Ascending aorta (tissue), 2 donors: ENCODE results near the gene FAM47E. TPM values are rescaled to one million over a fixed set of nuclear protein-coding genes. Genes with fewer than 3 reads are reported as not detected.

Source experiments
- DNase-seq, 2 donors: peaks; one replicate each; pipeline ENCODE4 v3.0.0-alpha.2; 2019; ENCODE audit warnings: low spot score in 2 of 2
- H3K27ac ChIP-seq, 2 donors: fragments of 200-600 bp; sonication (generic); one replicate each; pipeline ENCODE4 v1.5.1; 2016 to 2017; ENCODE audit warnings: mild to moderate bottlenecking in 1 of 2
- H3K27me3 ChIP-seq: fragments of 200-600 bp; sonication (generic); one replicate; pipeline ENCODE4 v1.5.1; 2017
- H3K36me3 ChIP-seq, 2 donors: fragments of 200-600 bp; sonication (generic); one replicate each; pipeline ENCODE4 v1.5.1; 2016
- H3K4me1 ChIP-seq, 2 donors: fragments of 200-600 bp; sonication (generic); one replicate each; pipeline ENCODE4 v1.5.1; 2016 to 2017; ENCODE audit warnings: mild to moderate bottlenecking in 1 of 2
- H3K4me3 ChIP-seq, 2 donors: fragments of 200-600 bp; sonication (generic); one replicate each; pipeline ENCODE4 v1.5.1; 2016 to 2017; ENCODE audit warnings: mild to moderate bottlenecking in 1 of 2
- H3K9me3 ChIP-seq, 2 donors: fragments of 200-600 bp; sonication (generic); one replicate each; pipeline ENCODE4 v1.5.1; 2016
- CTCF ChIP-seq, 3 experiments: fragments of 200-600 bp in 2 of 3; fragments of 450-650 bp in 1 of 3; sonication (generic) in 2 of 3; IDR thresholded peaks; one replicate each; pipeline ENCODE4 v1.5.1; 2016 to 2019; ENCODE audit warnings: antibody characterized with exemption in 3 of 3, mild to moderate bottlenecking in 1 of 3, moderate library complexity in 1 of 3
- intact Hi-C: fragments of 100-400 bp; cut with DNase I; formaldehyde crosslinking; loops from one replicate; pipeline ENCODE4 v1.15.1; 2023
- total RNA-seq: library from RNA; depleted of rRNA; stranded (reverse); fragments of >200 nt; gene quantifications from one replicate; pipeline ENCODE4 v1.1.0, GENCODE V29; 2016

The FAM47E gene
- total RNA-seq = not detected

- no peaks in the 10 kb centered on the region for H3K27me3 ChIP-seq
- H3K36me3 ChIP-seq = no peaks in the 10 kb centered on the region
- H3K4me3 ChIP-seq = peak within 1 kb of the TSS; percentile 75 to 76
- H3K9me3 ChIP-seq = no peaks in the 10 kb centered on the region
- peak; percentile 17 to 42 (median 17) for TF ChIP-seq CTCF (IDR thresholded peaks at IDR 0.05)
- H3K4me1 ChIP-seq = no peaks in the 10 kb centered on the region
- intact Hi-C loops = loop anchor here (1.0 to 2.0 kb wide), 3 partner anchors 39 to 71 kb away; partner anchors contain the start of genes SCARB2 and STBD1
- H3K27ac ChIP-seq = no peak within 1 kb of the TSS
- DNase-seq = peak; percentile 10 to 83
These were observed at the start of gene FAM47E for GRCh38 chr4:76251441-76252270. TSS of gene FAM47E (plus strand) at chr4:76251721. CDS start at chr4:76251747, 26 bp downstream.

- no peaks in the 10 kb centered on the region for H3K9me3 ChIP-seq
- TF ChIP-seq CTCF (IDR thresholded peaks at IDR 0.05) = no peak
- DNase-seq = no peak
- peaks cover 0 to 3% of the 10 kb centered on the region in 2 donors for H3K36me3 ChIP-seq
- H3K27ac ChIP-seq = no peak overlapping the region
- H3K4me1 ChIP-seq = peaks cover 10 to 56% of the 10 kb centered on the region in 2 donors
- intact Hi-C loops = no loop called here
- no peaks in the 10 kb centered on the region for H3K27me3 ChIP-seq
- no peak overlapping the region for H3K4me3 ChIP-seq
These were observed 48.0 kb upstream of the FAM47E start for GRCh38 chr4:76203541-76203940.

- Histone ChIP-seq H3K4me3 (no peak overlapping the region), H3K4me1 (peaks cover 8 to 56% of the 10 kb centered on the region in 2 donors), H3K36me3 (peaks cover 0 to 3% of the 10 kb centered on the region in 2 donors), H3K27ac (no peak overlapping the region), H3K9me3 (no peaks in the 10 kb centered on the region), H3K27me3 (no peaks in the 10 kb centered on the region)
- no peak for TF ChIP-seq CTCF (IDR thresholded peaks at IDR 0.05)
- no peak for DNase-seq
- intact Hi-C loops = no loop called here
These were observed 46.6 kb upstream of the FAM47E start for GRCh38 chr4:76204936-76205335.

- intact Hi-C loops = no loop called here
- no peak for DNase-seq
- Histone ChIP-seq H3K4me1 (peaks cover 5 to 55% of the 10 kb centered on the region in 2 donors), H3K4me3 (no peak overlapping the region), H3K27me3 (no peaks in the 10 kb centered on the region), H3K9me3 (no peaks in the 10 kb centered on the region), H3K36me3 (peaks cover 0 to 3% of the 10 kb centered on the region in 2 donors), H3K27ac (peak overlapping the region; percentile 52 to 99)
- no peak for TF ChIP-seq CTCF (IDR thresholded peaks at IDR 0.05)
These were observed 46.0 kb upstream of the FAM47E start for GRCh38 chr4:76205476-76205875.

- Histone ChIP-seq H3K4me3 (no peak overlapping the region), H3K9me3 (no peaks in the 10 kb centered on the region), H3K27ac (peak overlapping the region; percentile 52 to 99), H3K4me1 (peaks cover 6 to 63% of the 10 kb centered on the region in 2 donors), H3K27me3 (no peaks in the 10 kb centered on the region), H3K36me3 (peaks cover 0 to 3% of the 10 kb centered on the region in 2 donors)
- TF ChIP-seq CTCF (IDR thresholded peaks at IDR 0.05) = no peak
- DNase-seq = no peak
- intact Hi-C loops = no loop called here
These were observed 45.1 kb upstream of the FAM47E start for GRCh38 chr4:76206222-76206942.
